ENCODE measurements around the gene SYT1. TPM values are rescaled to one million over a fixed set of nuclear protein-coding genes. Genes with fewer than 3 reads are reported as not detected.
A peak's percentile ranks its signal among the peaks of the same experiment; 100 is the strongest.

The SYT1 gene
- total RNA-seq, 1 donor from 2014 or later: 33.2 TPM

DNA sequence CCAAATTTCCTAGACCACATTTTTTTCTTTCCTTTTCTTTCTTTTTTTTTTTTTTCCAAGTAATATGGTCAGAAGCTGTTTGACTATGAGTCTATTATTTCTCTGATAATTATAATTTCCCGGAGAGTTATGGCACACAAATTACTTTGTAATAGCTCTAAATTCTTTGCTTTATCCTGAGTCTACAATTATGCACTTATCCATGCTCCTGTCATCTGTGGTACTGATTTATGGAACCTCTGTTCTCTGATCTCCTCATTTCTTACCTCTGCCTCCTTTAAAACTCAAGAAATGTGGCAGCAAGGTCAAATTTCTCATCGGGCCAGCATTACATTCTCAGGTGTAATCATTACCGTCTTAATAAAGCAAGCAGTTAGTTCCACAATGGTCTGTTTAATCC is 544.1 kb downstream of the SYT1 start:
- Histone ChIP-seq H3K79me2 (ENCODE audit: insufficient read depth, low read length) (no peaks in the 10 kb centered on the region), H4K20me1 (ENCODE audit: insufficient read depth, low read length) (no peaks in the 10 kb centered on the region), H3K27me3 (ENCODE audit: insufficient read depth, low read length) (no peaks in the 10 kb centered on the region), H3K9me3 (ENCODE audit: insufficient read depth, low read depth, low read length) (no peaks in the 10 kb centered on the region), H3K27ac (ENCODE audit: low read depth, low read length) (peak overlapping the region; percentile 63), H2AFZ (ENCODE audit: low read depth, low read length) (no peak overlapping the region), H3K36me3 (ENCODE audit: insufficient read depth, low read length) (no peaks in the 10 kb centered on the region), H3K4me3 (ENCODE audit: insufficient read depth, low read depth, low read length) (no peak overlapping the region), H3K4me1 (ENCODE audit: insufficient read depth, low read length) (peaks cover 35% of the 10 kb centered on the region), H3K4me2 (ENCODE audit: low read length) (peak overlapping the region; percentile 67), H3K9ac (ENCODE audit: low read length) (peak overlapping the region; percentile 57)
- H3K27me3 Mint-ChIP-seq (ENCODE audit: low read depth, unreplicated experiment): no peaks in the 10 kb centered on the region
- H3K4me3 Mint-ChIP-seq (ENCODE audit: unreplicated experiment): no peak overlapping the region
- H3K4me1 Mint-ChIP-seq (ENCODE audit: low read depth, unreplicated experiment): peaks cover 39% of the 10 kb centered on the region
- H3K36me3 Mint-ChIP-seq (ENCODE audit: low read depth, unreplicated experiment): no peaks in the 10 kb centered on the region
- no peak for FAIRE-seq
- TF ChIP-seq EZH2 (IDR thresholded peaks at IDR 0.05; ENCODE audit: insufficient read depth, low read length): no peak
- TF ChIP-seq, protein P1, sequence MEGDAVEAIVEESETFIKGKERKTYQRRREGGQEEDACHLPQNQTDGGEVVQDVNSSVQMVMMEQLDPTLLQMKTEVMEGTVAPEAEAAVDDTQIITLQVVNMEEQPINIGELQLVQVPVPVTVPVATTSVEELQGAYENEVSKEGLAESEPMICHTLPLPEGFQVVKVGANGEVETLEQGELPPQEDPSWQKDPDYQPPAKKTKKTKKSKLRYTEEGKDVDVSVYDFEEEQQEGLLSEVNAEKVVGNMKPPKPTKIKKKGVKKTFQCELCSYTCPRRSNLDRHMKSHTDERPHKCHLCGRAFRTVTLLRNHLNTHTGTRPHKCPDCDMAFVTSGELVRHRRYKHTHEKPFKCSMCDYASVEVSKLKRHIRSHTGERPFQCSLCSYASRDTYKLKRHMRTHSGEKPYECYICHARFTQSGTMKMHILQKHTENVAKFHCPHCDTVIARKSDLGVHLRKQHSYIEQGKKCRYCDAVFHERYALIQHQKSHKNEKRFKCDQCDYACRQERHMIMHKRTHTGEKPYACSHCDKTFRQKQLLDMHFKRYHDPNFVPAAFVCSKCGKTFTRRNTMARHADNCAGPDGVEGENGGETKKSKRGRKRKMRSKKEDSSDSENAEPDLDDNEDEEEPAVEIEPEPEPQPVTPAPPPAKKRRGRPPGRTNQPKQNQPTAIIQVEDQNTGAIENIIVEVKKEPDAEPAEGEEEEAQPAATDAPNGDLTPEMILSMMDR (IDR thresholded peaks at IDR 0.05; ENCODE audit: insufficient read depth, low read depth, low read length): no peak
- no peak for DNase-seq (ENCODE audit: low read depth)
- H3K27ac Mint-ChIP-seq (ENCODE audit: unreplicated experiment): peak overlapping the region; percentile 94
- H3K9me3 Mint-ChIP-seq (ENCODE audit: unreplicated experiment): no peaks in the 10 kb centered on the region

DNA sequence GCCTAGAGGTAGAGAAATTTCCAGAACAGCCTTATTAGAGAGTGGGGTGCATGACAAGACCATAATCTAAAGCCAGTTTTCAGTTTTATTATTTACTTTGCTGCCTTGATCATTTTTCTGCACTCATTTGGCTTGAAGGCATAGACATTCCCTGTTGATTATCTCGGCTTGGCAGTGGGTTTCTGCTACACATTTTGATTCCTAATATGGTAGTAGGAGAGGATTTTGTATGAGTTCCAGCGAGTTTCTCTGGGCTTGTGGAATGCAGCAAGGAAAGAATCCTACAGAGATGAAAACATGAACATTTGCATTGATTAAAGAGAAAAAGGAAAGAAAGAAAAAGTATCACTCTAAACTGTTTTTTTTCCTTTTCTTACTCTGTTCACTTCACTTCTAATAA is 545.0 kb downstream of the SYT1 start:
- no peaks in the 10 kb centered on the region for H3K36me3 ChIP-seq (ENCODE audit: insufficient read depth, low read length)
- H3K27ac Mint-ChIP-seq (ENCODE audit: unreplicated experiment): peak overlapping the region; percentile 94
- peak overlapping the region; percentile 53 for H3K9ac ChIP-seq (ENCODE audit: low read length)

DNA sequence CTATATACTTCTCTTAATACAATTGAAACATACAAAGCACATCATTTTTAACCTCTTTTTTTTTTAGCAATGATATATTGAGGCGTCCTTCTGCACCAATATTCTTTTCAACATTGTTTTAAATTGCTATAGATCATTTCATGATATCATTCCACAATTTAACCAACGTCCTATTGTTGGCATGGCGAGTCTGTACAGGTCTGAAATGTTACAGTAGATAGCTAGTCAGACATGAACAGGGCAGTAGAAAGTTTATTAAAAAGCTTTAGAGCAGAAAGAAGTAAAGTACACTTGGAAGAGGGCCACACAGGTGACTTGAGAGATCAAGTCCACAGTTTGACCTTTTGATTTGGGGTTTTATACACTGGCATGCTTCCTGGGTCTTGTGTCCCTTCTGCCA is 547.2 kb downstream of the SYT1 start:
- H3K4me3 Mint-ChIP-seq (ENCODE audit: unreplicated experiment): no peak overlapping the region
- peaks cover 44% of the 10 kb centered on the region for H3K4me1 ChIP-seq (ENCODE audit: insufficient read depth, low read length)
- no peak overlapping the region for H3K9ac ChIP-seq (ENCODE audit: low read length)
- H3K36me3 Mint-ChIP-seq (ENCODE audit: low read depth, unreplicated experiment): no peaks in the 10 kb centered on the region
- H2AFZ ChIP-seq (ENCODE audit: low read depth, low read length): no peak overlapping the region
- no peaks in the 10 kb centered on the region for H3K79me2 ChIP-seq (ENCODE audit: insufficient read depth, low read length)
- H3K4me2 ChIP-seq (ENCODE audit: low read length): no peak overlapping the region
- H3K27ac Mint-ChIP-seq (ENCODE audit: unreplicated experiment): no peak overlapping the region
- H3K36me3 ChIP-seq (ENCODE audit: insufficient read depth, low read length): no peaks in the 10 kb centered on the region
- FAIRE-seq (no peak), DNase-seq (ENCODE audit: low read depth) (no peak)
- H3K27me3 Mint-ChIP-seq (ENCODE audit: low read depth, unreplicated experiment): no peaks in the 10 kb centered on the region
- H3K9me3 Mint-ChIP-seq (ENCODE audit: unreplicated experiment): no peaks in the 10 kb centered on the region
- H3K4me1 Mint-ChIP-seq (ENCODE audit: low read depth, unreplicated experiment): peaks cover 49% of the 10 kb centered on the region
- H3K27me3 ChIP-seq (ENCODE audit: insufficient read depth, low read length): no peaks in the 10 kb centered on the region
- H3K4me3 ChIP-seq (ENCODE audit: insufficient read depth, low read depth, low read length): no peak overlapping the region
- H3K9me3 ChIP-seq (ENCODE audit: insufficient read depth, low read depth, low read length): no peaks in the 10 kb centered on the region
- no peak overlapping the region for H3K27ac ChIP-seq (ENCODE audit: low read depth, low read length)
- no peaks in the 10 kb centered on the region for H4K20me1 ChIP-seq (ENCODE audit: insufficient read depth, low read length)
- TF ChIP-seq, protein P1 (IDR thresholded peaks at IDR 0.05; ENCODE audit: insufficient read depth, low read depth, low read length): no peak
- no peak for TF ChIP-seq EZH2 (IDR thresholded peaks at IDR 0.05; ENCODE audit: insufficient read depth, low read length)

More for the DNA sequence above, 545.0 kb downstream of the SYT1 start:
- DNase-seq (ENCODE audit: low read depth): peak; percentile 89
- Histone ChIP-seq H3K27ac (ENCODE audit: low read depth, low read length) (peak overlapping the region; percentile 63), H3K9me3 (ENCODE audit: insufficient read depth, low read depth, low read length) (no peaks in the 10 kb centered on the region), H2AFZ (ENCODE audit: low read depth, low read length) (no peak overlapping the region), H3K4me3 (ENCODE audit: insufficient read depth, low read depth, low read length) (no peak overlapping the region), H3K27me3 (ENCODE audit: insufficient read depth, low read length) (no peaks in the 10 kb centered on the region), H3K79me2 (ENCODE audit: insufficient read depth, low read length) (no peaks in the 10 kb centered on the region), H3K4me1 (ENCODE audit: insufficient read depth, low read length) (peaks cover 35% of the 10 kb centered on the region), H4K20me1 (ENCODE audit: insufficient read depth, low read length) (no peaks in the 10 kb centered on the region), H3K4me2 (ENCODE audit: low read length) (peak overlapping the region; percentile 70)
- H3K4me1 Mint-ChIP-seq (ENCODE audit: low read depth, unreplicated experiment): peaks cover 42% of the 10 kb centered on the region
- TF ChIP-seq EZH2 (IDR thresholded peaks at IDR 0.05; ENCODE audit: insufficient read depth, low read length): no peak
- TF ChIP-seq, protein P1 (IDR thresholded peaks at IDR 0.05; ENCODE audit: insufficient read depth, low read depth, low read length): no peak
- H3K9me3 Mint-ChIP-seq (ENCODE audit: unreplicated experiment): no peaks in the 10 kb centered on the region
- H3K36me3 Mint-ChIP-seq (ENCODE audit: low read depth, unreplicated experiment): no peaks in the 10 kb centered on the region
- H3K4me3 Mint-ChIP-seq (ENCODE audit: unreplicated experiment): peak overlapping the region; percentile 46
- no peaks in the 10 kb centered on the region for H3K27me3 Mint-ChIP-seq (ENCODE audit: low read depth, unreplicated experiment)
- FAIRE-seq: peak; percentile 95

Measured in astrocyte (in vitro differentiated cells and primary cell).